Femur (tissue), 1 donor: ENCODE data around the gene DYRK1A.

ENCODE experiments used
- DNase-seq: peaks from one replicate; pipeline ENCODE4 v3.0.0-alpha.2; 2017

The DYRK1A gene

DNA sequence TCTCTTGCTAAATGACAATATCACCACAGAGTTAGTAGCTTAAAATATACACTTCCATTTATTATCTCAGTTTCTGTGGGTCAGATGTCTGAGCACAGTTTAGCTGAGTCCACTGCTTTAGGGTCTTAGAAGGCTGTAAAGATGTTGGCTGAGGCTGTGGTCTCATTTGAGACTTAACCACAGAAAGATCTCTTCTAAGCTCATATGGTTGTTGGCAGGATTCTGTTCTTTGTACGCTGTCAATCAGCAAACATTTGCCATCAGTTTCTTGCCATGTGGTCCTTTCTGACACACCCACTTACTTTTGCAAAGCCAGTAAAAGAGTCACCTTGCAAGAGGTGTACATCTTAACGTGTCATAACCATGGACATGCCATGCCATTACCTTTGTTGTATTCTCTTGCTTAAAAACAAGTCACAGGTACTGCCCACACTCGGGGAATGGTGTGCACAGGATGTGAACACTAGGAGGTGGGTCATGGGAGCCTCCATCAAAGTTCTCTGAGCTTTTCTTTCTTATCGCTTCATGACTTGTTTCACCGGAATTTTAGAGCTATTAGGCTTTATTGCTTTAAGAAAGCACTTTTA, 18.7 kb downstream of the DYRK1A start:
- no peak for DNase-seq

DNA sequence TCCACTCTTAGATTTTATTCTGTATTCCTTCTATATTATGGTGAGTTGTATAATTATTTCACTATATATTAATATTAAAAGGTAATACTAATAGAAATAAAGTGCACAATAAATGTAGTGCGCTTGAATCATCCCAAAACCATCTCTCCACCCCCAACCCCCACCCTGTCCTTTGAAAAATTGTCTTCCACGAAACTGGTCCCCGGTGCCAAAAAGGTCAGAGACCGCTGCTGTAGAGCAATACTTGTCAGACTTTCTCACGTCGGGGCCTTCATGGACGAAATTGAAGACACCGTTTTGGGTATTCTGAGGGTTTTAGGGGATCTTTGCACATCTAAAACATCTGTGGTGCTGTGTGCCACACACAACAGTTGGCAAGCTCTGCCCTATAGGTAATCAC, 19.6 kb downstream of the DYRK1A start:
- no peak for DNase-seq

DNA sequence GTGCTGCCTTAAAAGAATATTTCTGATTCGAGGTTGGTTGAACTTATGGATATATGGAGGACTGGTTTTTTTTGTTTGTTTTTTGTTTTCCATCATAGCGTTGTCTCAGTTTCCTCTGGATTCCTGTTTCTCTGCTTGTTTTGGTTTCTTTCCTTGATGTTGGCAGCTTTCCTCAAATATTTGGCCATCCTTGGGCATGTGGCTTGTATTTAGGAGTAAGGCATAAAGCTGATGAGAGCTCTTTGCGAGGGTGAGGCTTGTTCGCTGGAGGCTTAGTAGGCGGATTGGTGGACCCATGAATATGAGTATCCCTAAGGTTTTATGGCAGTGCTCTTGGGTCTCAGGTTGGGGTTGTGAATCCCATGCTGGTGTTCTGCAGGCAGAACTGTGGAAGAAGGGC, 22.9 kb downstream of the DYRK1A start:
- DNase-seq: no peak

DNA sequence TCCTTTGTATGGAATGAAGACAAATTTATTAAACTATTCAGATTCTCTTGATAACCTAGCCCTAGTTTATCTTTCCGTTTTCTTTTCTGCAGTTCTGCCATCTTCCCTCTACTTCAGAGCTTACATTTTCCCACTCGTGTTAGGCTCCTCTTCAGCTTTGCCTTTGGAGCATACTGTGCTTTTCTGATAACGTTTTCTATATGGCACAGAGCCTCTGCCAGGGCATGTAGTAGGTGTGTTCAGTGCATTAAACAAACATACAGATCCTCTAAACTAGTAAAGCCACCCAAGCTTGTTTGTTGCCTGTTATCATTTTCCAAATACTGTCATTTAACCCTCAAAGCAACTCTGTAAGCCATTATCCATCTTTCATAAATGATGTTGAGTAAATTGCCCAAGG, 25.1 kb downstream of the DYRK1A start:
- DNase-seq: no peak

DNA sequence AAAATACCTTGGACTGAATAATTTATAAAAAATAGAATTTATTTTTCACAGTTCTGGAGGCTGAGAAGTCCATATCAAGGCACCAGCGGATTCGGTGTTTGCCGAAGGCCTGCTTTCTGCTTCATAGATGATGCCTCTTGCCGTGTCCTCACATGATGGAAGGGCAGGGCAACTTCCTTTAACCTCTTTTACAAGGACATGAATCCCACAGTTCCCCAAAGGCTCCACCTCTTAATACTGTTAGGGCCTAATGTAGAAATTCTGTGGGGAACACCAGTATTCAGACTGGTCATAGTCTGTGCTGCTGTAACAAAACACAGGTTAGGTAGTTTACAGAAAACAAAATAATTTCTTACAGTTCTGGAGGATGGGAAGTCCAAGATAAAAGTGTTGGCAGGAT, 25.9 kb downstream of the DYRK1A start:
- DNase-seq: no peak

DNA sequence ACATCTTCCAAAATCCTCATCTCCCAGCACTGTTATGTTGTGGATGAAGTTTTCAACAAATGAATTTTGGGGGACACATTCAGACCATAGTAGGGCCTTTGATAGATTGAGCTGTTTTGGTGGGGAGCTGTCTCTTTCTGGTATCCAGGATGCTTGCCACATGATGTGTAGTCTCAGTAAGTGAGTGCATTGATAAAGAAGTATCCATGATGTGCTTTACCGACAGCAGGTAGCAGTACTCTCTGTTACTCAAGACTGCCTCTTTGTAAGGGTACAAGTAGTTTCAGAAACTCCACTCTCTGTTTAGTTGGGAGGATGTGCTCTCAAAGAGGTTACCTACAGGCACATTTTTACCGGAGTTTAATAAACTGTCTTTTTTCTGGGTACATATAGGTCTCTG, 26.5 kb downstream of the DYRK1A start:
- no peak for DNase-seq

DNA sequence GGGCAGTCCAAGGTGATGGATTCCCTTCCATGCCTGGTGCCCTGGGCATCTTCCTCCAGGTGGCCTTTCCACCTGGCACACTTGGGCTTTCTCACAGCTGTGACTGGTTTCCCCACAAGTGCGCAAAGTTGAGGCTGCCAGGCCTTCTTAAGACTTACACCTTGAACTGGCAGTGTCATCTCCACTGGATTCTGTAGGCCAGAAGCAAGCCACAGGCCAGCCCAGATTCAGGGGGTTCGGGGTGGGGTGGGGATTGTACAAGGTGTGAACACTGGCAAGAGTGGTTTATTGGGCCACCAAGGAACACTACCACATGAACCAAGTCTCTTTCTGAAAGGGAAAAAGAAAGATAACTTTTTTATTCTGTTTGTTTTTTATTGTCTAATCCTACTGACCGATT, 27.2 kb downstream of the DYRK1A start:
- DNase-seq: no peak

DNA sequence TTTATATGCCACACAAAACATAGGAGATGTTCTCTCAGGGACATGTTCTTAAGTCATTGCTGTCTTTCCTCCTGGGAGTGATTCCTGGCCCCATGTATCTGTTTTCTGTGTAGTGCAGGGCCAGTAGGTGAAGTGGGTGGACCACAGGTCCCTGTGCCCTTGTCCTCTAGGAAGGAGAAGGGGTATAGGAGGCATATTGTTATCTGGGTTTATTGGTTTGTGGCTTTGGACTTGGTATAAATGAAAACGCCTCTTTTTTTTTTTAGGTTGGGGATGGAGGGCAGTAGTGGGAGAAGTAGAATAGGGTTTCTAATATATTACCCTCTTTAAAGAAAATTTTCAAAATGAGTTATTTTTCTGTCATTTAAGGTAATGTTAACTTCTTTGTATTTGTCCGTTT, 29.4 kb downstream of the DYRK1A start:
- no peak for DNase-seq

DNA sequence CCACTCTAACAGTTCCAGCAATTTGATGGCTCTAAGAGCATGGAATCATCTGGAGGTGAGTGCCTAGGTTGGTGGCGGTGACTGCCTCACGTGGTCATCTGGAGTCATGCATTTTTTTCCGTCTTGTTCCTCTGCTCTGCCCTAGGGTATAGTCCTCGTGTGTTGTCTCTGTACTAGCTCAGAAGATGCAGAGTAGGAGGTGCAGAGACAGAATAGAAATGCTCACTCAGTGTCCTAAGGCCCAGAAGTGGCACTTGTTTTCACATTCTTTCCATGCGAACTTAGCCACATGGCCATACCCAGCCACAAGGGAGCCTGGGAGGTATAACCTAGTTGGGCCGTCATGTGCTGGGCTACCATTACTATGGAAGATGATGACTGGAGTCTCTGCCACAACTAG, 30.3 kb downstream of the DYRK1A start:
- DNase-seq: no peak

DNA sequence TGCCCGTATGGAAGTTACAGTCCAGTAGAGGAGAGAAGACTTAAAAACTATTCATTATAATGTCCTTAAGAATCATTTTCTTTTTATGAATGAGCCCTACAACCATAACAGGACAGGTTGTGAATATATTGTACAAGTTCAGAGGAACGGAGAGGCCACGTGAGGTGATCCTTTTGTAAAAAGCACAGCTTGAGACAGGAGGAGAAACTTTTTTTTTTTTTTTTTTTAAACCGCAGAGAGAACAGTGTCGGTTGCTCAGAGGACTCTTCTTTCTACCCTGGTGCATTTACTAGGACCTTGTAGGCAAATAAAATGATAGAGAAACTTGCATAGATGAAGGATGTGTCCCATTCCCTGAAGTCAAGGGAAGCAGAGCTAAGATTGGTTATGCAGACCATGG, 32.1 kb downstream of the DYRK1A start:
- DNase-seq: no peak

DNA sequence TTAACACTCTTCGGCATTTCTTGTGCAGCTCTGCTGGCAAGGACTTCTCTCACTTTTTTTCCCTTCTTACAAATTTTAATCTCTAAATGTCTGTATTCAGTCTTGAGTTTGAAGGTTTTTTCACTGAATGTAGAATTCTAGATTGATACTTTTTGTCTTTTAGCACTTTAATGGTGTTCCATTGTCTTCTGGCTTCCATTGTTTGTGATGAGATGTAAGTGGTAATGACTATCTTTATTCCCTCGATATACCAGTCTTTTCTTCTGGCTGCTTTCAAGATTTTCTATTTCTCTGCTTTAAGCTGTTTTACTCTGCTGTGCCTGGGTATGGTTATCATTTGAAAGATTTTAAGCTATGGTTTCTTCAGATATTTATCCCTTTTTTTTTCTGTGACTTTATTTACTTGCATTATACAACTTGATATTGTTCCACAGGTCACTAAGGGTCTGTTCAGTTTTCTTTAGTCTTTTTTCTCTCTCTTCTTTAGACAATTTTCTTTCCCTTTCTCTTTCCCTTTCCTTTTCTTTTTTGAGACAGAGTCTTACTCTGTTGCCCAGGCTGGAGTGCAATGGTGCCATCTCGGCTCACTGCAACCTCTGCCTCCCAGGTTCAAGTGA, 35.8 kb downstream of the DYRK1A start:
- no peak for DNase-seq

DNA sequence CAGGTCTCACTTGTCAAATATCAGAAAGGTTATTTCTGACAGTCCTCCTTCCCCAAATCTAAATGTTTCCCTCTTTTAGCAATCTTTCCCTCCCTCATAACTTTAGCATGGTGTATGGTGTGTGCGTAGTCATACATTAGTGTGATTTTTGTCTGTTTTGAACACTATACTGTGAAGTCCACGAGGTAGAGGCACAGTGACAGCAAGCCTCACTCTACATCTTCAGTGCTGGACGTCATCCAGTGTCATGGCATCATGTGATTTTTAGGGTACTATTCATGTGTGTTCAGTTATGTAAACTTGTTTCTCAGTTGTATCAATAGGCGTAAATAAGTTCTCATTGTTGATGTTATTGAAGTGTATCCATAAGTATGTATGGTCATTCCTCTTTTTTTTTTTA, 39.1 kb downstream of the DYRK1A start:
- no peak for DNase-seq

DNA sequence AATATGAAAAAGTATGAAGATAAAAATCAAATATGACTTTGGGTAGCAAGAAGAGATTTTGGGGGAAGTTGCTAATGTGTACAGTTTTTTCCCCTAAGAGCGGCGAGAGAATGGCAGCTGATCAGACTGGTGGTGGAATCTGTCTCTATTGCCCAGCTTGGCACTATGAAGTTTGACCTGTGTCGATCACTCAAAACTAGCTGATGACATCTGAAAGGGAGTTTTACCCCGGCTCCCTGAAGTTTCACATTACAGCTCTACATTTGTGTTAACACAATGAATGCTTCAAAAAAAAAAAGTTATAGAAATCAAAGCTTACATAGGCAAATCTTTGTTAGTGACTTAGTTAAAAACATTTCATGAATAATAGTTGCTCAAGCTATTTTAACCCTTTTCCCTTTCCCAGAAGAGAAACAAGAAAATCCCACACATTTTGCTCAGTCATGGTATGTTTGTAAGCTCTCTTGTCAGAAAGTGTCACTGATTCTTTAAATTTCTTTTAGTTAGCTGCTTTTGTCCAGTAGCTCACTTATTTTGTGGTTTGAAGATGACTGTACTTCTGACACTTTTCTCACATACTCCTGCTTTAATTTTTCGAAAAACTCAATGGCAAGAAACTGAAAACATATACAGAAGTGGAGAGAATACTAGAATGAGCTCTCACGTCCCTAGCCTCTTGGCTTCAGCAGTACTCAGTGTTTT, 41.3 kb downstream of the DYRK1A start:
- no peak for DNase-seq

DNA sequence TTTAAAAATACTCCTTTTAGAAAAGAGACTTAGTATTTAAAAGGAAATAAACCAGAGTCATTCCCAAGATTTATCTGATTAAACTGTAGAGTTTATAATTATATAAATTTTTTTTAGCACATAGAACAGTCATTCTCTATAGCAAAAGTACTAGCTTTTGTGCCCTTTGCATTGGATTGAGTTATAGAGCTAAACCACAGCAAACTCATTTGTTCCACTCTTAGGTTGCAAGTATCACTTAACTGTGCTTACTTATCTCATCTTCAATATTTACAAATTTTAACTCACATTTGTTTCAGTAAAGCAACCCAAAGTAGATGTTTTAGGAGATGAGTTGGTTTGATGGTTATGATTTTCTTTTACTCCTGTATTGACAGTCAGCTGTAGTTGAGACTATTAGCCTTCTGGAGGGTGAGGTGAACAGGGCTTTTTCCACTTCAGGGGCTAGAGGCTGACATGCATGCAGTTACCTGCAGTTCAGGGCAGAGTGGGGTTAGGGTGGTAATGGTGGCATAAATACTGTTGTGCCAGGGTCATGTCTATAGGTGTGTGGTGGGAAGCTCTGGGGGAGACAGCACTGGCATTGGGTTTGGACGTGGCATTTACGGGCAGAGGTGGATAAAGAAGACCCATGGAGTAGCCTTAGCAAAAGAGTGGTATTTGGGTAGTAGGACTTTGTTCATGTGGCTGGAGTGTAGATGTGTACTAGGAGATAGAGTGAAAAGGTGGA, 42.1 kb downstream of the DYRK1A start:
- DNase-seq: no peak

DNA sequence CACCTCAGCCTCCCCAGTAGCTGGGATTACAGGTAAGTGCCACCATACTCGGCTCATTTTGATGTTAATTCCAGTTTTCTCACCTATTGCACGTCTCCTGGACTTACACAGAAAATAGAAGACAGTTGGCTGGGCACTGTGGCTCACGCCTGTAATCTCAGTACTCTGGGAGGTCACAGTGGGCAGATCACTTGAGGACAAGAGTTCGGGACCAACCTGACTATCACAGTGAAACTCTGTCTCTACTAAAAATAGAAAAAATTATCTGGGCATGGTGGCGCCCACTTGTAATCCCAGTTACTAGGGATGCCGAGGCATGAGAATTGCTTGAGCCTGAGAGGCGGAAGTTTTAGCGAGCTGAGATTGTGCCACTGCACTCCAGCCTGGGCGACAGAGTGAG, 44.1 kb downstream of the DYRK1A start:
- DNase-seq: no peak

DNA sequence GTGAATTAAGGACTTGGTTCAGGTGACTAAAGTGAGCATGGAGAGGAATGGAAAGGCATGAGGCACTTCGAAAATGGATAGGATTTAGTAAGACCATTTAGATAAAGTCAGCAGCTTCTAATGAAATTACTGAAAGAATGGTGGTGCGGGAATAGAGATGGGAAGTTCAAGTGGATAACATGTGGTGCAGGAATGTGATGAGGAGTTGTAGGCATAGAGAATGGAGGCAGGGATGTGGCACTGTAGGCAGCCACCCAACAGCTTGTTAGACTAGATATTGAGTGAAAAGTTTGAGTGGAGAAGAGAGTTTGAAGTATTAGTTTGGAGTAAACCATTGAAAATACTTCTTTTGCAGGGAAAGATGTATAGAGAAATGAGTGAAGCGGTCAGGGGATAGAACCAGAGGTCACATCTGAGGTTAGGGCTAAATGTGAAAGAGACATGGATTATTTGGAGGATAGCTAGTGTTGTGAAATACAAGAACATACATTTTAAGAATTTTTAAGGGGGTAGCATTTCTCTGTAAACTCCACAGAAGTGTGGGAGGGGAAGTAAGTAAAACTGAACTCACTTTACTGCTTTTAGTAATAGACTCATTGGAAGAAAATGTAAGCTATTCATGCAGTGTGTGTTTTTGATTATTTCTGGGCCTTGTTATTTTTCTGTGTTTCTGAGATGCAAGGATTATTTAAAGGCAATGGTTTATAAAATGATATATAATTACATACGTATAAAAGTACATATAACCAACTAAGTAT, 46.2 kb downstream of the DYRK1A start:
- no peak for DNase-seq

DNA sequence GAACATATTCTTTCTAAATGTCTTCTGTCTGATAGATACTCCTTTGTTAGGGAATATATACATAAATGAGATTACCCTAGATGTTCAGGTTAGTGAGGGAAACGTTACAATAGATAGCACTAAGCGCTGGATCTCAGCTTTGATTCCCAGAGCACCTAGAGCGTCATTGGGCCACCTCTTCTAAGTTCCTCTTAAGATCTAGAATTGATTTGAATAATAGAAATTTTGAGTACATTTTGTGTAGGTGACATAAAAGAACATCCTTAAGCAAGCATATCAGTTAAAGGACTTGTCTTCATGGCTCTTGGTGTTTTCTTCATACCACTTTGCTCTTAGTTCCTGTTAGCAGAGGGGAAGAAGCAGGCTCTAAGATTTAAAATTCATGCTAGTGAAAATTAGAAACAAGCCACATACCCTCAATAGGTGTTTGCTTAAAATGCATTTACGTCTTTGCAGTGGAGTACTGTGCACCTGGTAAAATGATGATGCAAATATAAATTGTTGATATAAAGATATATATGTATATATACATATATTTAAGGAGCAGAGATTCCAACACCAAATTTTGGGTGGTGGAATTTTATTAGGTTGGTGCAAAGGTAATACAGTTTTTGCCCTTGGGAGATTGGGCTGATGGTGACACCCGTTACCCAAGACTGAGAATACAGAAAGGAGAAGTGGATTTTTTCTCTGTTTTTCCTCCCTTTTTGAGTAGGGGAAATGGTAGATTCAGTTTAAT, 47.1 kb downstream of the DYRK1A start:
- DNase-seq: no peak

DNA sequence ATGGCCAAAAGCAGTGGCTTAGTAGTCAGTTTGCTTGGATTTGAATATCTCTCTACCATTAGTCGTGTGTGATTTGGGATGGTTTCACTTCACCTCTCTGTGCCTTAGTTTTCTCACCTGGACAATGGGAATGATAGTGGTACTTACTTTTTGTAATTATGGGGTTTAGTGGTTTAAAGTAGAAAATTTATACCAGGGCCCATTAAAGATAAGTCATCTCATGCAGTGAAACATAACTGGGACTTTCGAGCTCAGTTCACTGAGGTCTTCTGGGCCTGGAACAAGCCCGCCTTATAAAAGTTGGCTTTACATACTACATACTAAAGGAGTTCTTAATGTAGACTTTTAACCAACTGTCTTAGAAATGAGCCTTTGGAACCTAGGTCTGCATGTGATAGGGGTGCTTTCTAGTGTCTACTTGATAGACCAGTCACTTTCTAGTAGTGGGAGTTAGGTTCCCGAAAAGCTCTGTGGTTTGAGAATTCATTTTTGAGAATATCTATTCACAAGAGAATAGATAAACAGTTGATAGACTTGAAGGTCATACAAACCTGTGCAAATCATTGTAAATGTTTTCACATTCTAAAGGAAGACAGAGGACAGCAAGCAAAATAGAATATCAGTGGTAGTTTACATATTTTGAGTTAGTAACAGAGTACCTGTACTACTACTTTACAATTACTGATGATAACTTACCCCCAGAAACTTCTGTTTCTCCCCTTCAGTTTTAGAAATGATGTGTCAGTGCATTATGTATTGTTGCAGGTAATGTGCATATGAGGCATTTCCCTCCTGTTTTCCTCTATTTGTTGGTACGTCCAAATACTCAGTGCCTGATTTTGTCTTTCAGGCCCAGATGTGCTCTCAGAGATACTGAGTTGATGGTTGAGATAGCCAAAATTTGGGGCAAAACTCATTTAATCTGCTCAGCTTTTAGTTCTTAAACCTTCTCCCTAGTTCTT, 48.0 kb downstream of the DYRK1A start:
- DNase-seq: no peak

DNA sequence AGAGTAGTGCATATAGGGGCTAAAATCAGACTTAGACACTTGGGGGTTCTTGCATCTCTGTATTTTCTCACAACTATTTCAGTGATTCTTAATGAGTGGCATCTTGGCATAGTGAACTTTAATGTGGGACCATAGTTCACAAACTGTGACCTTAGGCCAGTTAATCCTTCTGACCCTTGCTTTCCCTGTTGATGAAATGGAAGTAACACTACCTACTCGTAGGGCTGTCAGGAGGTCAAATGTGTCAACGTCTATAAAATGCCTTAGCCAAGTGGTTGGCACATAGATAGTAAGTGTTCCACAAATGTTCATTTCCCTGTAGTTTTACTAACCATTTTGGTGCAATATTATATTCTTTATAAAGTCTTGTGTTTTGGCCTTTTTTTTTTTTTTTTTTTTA, 49.4 kb downstream of the DYRK1A start:
- DNase-seq: no peak

DNA sequence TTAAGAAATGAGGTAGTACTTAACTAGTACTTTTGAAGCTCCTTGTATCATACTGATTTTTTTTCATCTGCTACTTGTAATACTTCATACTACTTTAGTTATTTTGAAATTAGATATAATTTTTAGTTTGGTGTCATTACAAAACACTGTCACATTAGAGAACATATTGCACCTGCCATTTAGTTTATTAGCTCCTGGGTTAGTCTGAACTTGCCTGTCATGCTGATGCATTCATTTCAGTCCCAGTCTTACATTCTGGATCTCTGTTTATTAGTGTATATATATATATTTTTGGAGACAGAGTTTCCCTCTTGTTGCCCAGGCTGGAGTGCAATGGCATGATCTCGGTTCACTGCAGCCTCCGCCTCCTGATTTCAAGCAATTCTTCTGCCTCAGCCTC, 50.3 kb downstream of the DYRK1A start:
- no peak for DNase-seq

DNA sequence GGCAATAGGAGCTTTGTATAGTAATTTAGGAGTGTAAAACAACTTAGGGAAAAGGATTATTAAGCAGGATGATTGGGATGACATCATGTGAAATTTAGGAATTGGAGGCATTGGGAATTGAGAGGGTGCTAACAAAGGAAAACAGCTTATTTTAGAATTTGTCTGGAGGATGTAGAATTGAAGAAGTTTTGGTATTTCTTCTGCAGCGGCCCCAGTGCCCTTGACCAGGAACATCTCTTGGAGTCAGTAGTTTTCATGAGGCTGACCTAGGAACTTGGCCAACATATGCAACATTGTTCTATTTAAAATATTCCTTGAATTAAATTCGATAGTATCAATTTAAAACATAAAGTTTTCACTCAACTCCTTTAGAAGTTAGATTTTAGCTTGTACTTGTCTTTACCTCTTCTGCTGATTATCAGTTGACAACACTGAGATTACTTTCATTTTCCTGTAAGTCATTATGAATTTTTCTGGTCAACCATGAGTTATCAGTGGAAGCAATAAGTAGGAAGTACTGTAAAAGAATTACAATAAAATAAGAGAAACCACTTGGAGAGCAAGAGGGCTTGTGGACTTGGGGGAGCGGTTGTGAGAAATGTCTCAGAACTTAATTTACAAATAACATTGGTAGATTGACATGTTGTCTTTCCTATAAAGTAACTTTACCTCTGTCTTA, 52.8 kb downstream of the DYRK1A start:
- DNase-seq: no peak
